ENCODE measurements around the gene C1QTNF6.

DNA sequence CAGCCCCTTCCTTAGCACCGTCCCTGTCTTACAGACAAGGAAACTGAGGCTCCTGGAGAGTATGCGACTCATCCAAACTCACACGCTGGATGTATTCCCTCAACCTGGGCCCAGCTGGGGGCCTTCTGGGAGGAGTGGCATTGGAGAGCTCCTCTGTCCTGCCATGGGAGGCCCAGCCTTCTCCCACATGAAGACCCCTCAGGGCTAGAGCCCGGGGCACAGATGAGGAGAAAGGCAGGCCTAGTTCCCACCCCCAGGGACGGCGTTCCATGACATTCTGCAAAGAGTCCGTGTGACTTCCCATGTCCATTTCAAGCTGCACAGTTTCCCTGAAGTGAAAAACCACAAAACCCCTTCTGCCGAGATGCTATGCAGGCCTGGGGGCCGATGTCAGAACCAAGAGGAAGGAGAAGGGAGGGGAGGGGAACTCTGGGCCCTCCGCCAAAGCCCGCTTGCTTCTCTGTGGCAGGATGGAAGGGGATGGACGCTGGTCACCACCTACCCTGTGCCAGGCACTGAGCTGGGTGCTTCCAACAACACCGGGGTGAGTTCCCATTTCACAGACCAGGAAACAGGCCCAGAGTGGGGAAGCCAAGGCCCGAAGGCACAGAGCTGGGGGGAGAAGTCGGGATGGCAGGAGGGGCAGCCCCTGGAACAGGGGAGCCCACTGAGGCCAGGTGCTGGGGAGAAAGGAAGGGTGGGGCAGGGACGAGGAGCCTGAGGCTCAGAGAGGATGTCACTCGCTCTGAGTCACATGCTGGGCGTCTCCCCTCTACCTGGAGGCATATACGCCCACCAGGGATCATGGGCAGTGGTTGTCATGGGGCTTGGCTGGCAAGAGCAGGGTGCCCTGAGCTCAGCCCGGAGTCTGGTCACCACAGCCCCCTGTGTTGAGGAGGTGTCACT is 40.3 kb upstream of the C1QTNF6 start:
- TF ChIP-seq CTCF (IDR thresholded peaks at IDR 0.05) = no peak
- TF ChIP-seq POLR2A (IDR thresholded peaks at IDR 0.05) = no peak

Measured in testis (tissue), 2 donors.